Effector CD8-positive, alpha-beta T cell (primary cell): ENCODE data around the gene MLKL.
A peak's percentile ranks its signal among the peaks of the same experiment; 100 is the strongest.

Source experiments
- DNase-seq: peaks from one replicate; lab custom pipeline; 2025; lab: John Stamatoyannopoulos, UW
- total RNA-seq, 4 experiments: gene quantifications; one replicate each; lab custom pipeline; 2026; lab: John Stamatoyannopoulos, UW

The MLKL gene
- total RNA-seq = 36.3 to 62.7 (median 49.8) reads per million in 4 experiments

DNA sequence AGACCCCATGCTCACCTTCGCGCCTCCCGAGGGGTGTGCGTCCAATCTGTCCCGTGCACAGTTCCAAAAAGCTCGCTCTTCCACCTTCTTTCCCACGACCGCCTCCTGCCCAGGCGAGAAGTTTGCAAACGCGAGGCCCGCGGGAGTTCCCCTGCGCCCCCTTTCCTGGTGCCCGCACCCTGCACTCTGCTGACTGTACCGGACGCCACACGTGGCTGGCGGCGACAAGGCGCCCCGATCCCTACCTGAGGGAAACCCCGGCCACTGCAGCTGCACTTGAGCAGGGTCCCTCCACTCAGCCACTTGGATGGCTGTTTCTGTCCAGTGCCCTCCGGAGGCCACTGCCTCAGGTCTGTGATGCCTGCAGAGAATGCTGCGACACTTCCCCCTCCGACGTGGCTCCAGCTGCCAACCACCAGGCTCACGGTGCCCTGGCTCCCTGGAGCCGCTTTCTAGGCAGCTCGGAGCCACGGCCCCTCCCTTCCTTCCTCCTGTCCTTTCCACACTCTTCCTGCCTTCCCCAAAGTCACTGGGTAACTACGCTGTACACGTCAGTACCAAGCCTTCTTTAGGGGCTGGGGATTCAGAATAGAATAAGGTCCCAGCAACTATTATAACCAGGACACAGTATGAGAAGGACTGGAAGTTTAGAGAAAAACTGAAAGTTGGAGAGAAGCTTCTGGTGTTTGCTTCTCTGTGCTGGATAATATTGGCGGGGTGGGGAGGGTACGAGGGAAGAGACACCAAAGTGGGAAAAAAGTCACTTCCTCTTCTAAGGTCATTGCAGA lies at the start of gene MLKL:
Gene MLKL, minus strand, starts transcription at position 425 of the 788 bp plus-strand sequence. CDS start 5,105 bp downstream, outside the sequence.
- DNase-seq = peak; percentile 39

DNA sequence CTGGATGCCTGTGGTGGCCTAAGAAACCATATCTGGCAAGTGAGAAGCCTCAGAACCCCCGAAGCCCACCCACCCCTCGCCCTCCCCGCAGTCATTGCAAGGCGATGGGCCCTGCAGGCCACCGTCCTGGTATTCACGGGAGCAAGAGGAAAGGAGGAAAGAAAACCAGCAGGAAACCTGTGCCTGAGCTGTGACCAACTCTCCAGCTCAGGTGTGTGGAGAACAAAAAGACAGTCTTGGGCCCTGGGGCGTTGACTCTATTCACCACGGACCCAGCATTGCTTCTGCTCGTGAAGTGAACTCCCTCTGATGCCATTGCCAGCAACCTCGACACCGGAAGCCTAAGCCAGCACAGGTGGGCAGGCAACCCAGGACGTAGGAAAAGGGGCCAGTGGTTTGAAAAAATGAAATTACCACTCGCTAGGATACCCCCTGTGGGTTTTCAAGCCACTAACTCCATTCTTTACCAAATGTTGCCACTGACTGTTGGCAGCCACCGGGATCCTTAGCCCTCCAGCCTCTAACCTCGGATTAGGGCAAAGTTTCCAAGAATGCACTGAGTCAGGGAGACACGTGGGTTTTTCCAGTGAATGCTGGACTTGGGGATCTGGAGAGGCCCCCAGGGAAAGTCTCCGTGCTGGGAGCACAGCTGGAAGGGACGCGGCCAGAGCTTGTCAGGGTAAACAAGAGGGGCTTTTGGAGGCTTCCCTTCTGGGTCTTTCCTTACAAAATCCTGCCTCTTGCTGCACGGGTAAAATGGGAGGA lies 48.8 kb upstream of the MLKL start:
- no peak for DNase-seq

- no peak for DNase-seq
Measured at GRCh38 chr16:74748616-74749026, 48.0 kb upstream of the MLKL start.

- no peak for DNase-seq
Measured at GRCh38 chr16:74747716-74748615, 47.3 kb upstream of the MLKL start.

DNA sequence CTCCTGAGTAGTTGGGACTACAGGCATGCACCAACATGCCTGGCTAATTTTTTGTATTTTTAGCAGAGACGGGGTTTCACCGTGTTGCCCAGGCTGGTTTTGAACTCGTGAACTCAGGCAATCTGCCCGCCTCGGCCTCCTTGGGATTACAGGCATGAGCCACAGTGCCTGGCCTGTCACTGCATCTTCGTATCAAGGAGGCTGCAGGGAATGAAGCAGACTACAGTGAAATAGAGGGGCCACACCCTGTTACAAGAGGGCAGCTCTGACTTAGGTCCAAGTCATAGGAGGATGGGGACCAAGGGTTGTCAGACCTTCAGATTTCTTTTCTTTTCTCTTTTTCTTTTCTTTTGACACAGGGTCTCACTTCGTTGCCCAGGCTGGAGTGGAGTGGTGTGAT lies 45.3 kb upstream of the MLKL start:
- DNase-seq = no peak

DNA sequence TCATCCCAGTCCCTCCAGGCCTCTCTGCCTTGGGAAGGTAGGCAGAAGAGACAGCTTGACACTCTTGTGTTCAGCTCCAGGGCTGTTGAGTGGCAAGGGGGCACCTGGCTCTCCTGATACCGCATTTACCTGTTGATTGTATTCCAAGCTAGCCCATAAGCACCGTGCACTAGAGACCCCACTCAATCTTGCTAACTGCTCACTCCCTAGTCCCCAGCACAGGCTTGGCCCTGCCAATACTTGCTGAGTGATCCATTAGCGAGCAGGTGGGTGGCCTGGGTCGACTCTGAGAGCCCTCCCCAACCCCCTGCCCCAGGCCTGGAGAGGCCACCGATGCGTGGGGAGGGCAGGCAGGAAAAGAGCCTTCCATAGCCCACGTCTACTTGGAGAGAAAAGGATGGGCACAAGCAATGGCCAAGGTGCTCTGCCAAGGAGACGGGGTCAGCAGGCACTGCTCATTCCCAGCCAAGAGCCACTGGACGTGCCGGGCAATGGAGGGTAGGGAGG lies 44.5 kb upstream of the MLKL start:
- DNase-seq = no peak

GRCh38 chr16:74744566-74744965 lies 43.9 kb upstream of the MLKL start:
- DNase-seq = no peak

- no peak for DNase-seq
Measured at GRCh38 chr16:74743668-74744299, 43.1 kb upstream of the MLKL start.

GRCh38 chr16:74743045-74743667 lies 42.5 kb upstream of the MLKL start:
- no peak for DNase-seq

DNA sequence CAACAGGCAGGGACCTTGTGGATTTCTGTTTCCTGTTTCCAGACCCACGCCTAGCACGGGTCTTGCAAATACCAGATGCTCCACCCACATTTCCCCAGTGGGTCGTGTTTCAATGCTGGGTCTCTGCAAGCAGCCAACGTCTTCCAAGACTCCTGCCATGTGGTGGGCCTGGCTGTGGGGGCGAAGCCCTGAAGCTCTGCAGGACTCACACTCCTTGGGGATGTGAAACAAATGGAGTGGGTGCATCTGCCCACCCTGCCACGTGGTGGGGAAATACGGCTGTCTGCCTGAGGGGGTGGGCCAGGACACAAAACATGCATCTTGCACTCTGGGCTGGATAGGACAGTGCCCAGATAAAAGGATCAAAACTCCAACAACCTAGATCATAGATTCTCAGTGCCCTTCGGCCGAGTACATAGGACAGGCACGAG lies 41.4 kb upstream of the MLKL start:
- DNase-seq = no peak

- DNase-seq = no peak
Measured at GRCh38 chr16:74740795-74741304, 40.2 kb upstream of the MLKL start.

DNA sequence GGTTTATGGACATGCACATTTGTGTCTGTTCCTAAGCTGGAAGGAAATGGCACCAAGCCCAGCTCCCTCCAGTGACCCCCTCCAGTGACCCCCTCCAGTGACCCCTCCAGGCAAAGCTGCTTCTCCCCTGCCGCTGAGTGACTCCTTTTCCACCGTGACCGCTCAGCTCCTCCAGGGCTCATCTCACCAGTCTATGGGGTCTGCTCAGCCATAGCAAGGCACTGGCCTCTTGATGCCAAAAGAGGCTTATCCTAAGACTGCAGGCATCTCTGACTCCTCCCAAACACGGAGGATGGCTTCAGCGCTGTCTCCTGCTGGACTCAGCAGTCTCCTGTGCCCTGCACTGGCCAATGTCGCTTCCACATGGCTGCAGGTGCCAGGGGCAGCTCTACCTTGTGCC lies 38.6 kb upstream of the MLKL start:
- DNase-seq = no peak

GRCh38 chr16:74738816-74739215 lies 38.2 kb upstream of the MLKL start:
- no peak for DNase-seq

DNA sequence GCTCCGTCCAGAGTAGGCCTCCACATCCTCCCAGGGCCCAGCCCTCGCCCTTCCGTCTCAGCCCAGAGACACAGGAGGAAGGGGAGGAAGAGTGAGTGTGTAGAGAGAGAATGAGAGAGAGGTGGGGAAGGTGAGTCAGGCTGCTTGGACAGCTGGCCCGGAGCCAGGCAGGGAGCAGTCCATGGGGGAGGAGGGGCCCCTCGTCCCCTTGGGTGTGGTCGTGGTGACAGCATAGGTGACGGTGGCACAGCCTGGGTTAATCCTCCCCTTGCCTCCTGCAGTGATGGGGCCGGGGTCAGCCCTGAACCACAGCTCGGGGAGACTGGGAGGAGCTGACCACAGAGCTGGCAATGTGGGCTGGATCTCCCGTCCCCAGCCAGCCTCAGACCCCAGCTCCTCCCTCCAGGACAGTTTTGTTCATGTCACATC lies 37.5 kb upstream of the MLKL start:
- DNase-seq = no peak

GRCh38 chr16:74737521-74737920 lies 36.9 kb upstream of the MLKL start:
- DNase-seq = no peak

DNA sequence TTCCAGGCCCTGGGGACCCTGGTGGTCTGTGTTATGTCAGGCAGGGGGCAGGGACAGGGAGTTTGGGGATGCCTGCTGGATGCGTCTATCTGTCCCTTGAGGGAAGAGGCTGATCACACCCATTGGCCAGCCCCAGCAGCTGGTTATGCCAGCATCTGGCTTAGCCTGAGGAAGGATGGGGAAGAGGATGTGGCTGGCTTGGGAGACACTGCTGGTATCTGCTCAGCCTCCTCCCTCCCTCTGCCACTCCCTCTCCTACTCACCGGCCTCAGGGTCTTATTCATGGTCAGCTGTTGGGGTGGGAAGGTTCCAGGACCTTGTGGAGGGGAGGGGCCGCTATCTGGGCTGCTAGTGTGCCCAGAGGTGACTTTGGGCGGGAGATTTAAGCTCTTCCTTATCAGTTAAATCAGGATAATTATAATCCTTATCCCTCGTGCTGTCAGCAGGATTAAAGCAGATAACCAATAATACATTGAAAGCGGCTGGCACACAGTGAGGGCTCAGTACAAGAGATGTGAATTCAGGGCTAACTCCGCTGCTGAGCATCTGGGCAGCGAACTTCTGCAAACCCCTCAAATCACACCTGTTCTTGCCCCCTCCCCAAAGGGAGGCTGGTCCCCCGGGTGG lies 36.0 kb upstream of the MLKL start:
- no peak for DNase-seq

DNA sequence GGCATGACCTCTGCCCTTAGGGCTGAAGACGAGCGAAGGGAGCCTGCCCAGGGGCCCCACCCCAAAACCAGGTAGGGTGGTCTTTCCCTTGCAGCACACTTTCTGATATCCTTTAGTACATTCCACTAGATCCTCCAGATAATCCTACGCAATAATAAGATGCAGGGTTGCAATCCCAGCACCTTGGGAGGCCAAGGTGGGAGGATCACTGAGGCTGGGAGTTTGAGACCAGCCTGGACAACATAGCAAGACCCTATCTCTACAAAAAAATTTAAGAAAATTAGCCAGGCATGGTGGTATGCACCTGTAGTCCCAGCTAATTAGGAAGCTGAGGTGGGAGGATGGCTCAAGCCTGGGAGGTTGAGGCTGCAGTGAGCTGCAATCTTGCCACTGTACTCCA lies 34.9 kb upstream of the MLKL start:
- DNase-seq = no peak

DNA sequence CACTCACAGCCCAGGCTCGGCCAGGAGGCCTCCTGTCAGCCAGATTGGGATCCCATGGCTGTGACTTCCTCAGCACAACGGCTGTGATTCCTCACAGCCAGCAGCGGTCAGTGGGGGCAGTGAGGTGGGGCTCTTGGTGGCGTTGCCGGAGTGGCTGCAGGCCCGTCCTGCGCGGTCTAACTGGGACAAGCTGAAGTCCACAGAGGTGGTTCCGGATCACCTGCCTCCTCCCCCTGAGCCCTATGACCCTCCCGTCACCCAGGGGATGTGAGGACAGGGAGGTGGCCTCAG lies 34.4 kb upstream of the MLKL start:
- DNase-seq = no peak

- DNase-seq = no peak
Measured at GRCh38 chr16:74734361-74735161, 33.9 kb upstream of the MLKL start.
